Breast epithelium (tissue), 4 donors: ENCODE results near the gene SPINDOC. TPM values are rescaled to one million over a fixed set of nuclear protein-coding genes. Genes with fewer than 3 reads are reported as not detected.

Experiments used
- DNase-seq, 2 donors: peaks; one replicate each; pipeline ENCODE4 v3.0.0-alpha.2; 2019; ENCODE audit warnings: low spot score in 2 of 2
- H3K27ac ChIP-seq, 2 donors: fragments of 200-600 bp; sonication (generic) in 1 of 2; one replicate each; pipeline ENCODE4 v1.5.1; 2016 to 2019; ENCODE audit warnings: mild to moderate bottlenecking in 1 of 2
- H3K27me3 ChIP-seq, 2 donors: fragments of 200-600 bp; sonication (generic) in 1 of 2; one replicate each; pipeline versions ENCODE4 v1.5.1 to v1.6.0; 2017 to 2019; ENCODE audit warnings: control low read depth in 1 of 2, mild to moderate bottlenecking in 1 of 2
- H3K36me3 ChIP-seq: fragments of 200-600 bp; one replicate; pipeline ENCODE4 v1.5.1; 2019
- H3K4me1 ChIP-seq, 2 donors: fragments of 200-600 bp; sonication (generic); one replicate each; pipeline ENCODE4 v1.5.1; 2016 to 2019; ENCODE audit warnings: control low read depth in 1 of 2
- H3K4me3 ChIP-seq, 3 donors: fragments of 200-600 bp; sonication (generic); 1 replicate in 2 of 3; 2 replicates in 1 of 3; pipeline ENCODE4 v1.5.1; 2016 to 2019; ENCODE audit warnings: mild to moderate bottlenecking in 3 of 3, moderate library complexity in 2 of 3
- H3K9me3 ChIP-seq, 2 donors: fragments of 200-600 bp; sonication (generic) in 1 of 2; one replicate each; pipeline ENCODE4 v1.5.1; 2016 to 2019; ENCODE audit warnings: control low read depth in 1 of 2
- CTCF ChIP-seq, 3 donors: fragments of 450-650 bp; IDR thresholded peaks; one replicate each; pipeline ENCODE4 v1.5.1; 2016 to 2017; ENCODE audit warnings: antibody characterized with exemption in 3 of 3, mild to moderate bottlenecking in 3 of 3, moderate library complexity in 3 of 3
- POLR2A ChIP-seq: fragments of 450-650 bp; IDR thresholded peaks from one replicate; pipeline ENCODE4 v1.6.1; 2016; ENCODE audit warnings: antibody characterized with exemption, mild to moderate bottlenecking, moderate library complexity
- POLR2AphosphoS5 ChIP-seq, 3 donors: sonication (generic); formaldehyde crosslinking; IDR thresholded peaks; one replicate each; pipeline ENCODE4 v1.6.1; 2017; ENCODE audit warnings: antibody characterized with exemption in 3 of 3
- intact Hi-C: fragments of 100-400 bp; cut with DNase I; formaldehyde crosslinking; loops from one replicate; pipeline ENCODE4 v1.15.1; 2023; ENCODE audit warnings: low total_unique reads
- total RNA-seq, 3 donors: library from RNA; depleted of rRNA; stranded (reverse); fragments of >200 nt; gene quantifications; one replicate each; pipeline ENCODE4 v1.1.0, GENCODE V29; 2016

The SPINDOC gene
- total RNA-seq, 3 donors from 2014 or later, result 4.8 to 13.8 (median 12.1) TPM

GRCh38 chr11:63841554-63841953, 28.3 kb downstream of the SPINDOC start:
- Histone ChIP-seq H3K27me3 (no peaks in the 10 kb centered on the region), H3K4me3 (peak overlapping the region in 2 of 3 donors; percentile 66 to 93), H3K9me3 (no peaks in the 10 kb centered on the region), H3K36me3 (no peaks in the 10 kb centered on the region), H3K4me1 (peaks cover 4 to 21% of the 10 kb centered on the region in 2 donors), H3K27ac (peak overlapping the region; percentile 88 to 93)
- no peak for TF ChIP-seq CTCF (IDR thresholded peaks at IDR 0.05)
- TF ChIP-seq POLR2AphosphoS5 (IDR thresholded peaks at IDR 0.05), result no peak
- TF ChIP-seq POLR2A, result no peak
- peak in 1 of 2 donors; percentile 67 for DNase-seq
- intact Hi-C loops, result no loop called here

- DNase-seq, result no peak
- Histone ChIP-seq H3K36me3 (no peaks in the 10 kb centered on the region), H3K4me3 (peak overlapping the region in 1 of 3 donors; percentile 39), H3K4me1 (peaks cover 4 to 24% of the 10 kb centered on the region in 2 donors), H3K27me3 (no peaks in the 10 kb centered on the region), H3K27ac (peak overlapping the region; percentile 57 to 88), H3K9me3 (no peaks in the 10 kb centered on the region)
- intact Hi-C loops, result no loop called here
- TF ChIP-seq POLR2AphosphoS5 (IDR thresholded peaks at IDR 0.05) (no peak), CTCF (IDR thresholded peaks at IDR 0.05) (no peak), POLR2A (no peak)
Measured at GRCh38 chr11:63843041-63843440, 29.8 kb downstream of the SPINDOC start.

GRCh38 chr11:63844836-63845235, 31.6 kb downstream of the SPINDOC start:
- TF ChIP-seq CTCF (IDR thresholded peaks at IDR 0.05) (no peak), POLR2AphosphoS5 (IDR thresholded peaks at IDR 0.05) (no peak), POLR2A (no peak)
- peak overlapping the region; percentile 75 to 94 for H3K27ac ChIP-seq
- no peaks in the 10 kb centered on the region for H3K27me3 ChIP-seq
- DNase-seq, result no peak
- no peak overlapping the region for H3K4me3 ChIP-seq
- no peaks in the 10 kb centered on the region for H3K9me3 ChIP-seq
- intact Hi-C loops, result no loop called here
- H3K4me1 ChIP-seq, result peaks cover 4 to 28% of the 10 kb centered on the region in 2 donors
- no peaks in the 10 kb centered on the region for H3K36me3 ChIP-seq

GRCh38 chr11:63845303-63845702, 32.0 kb downstream of the SPINDOC start:
- intact Hi-C loops, result no loop called here
- Histone ChIP-seq H3K27me3 (no peaks in the 10 kb centered on the region), H3K9me3 (no peaks in the 10 kb centered on the region), H3K4me1 (peaks cover 4 to 30% of the 10 kb centered on the region in 2 donors), H3K36me3 (no peaks in the 10 kb centered on the region), H3K4me3 (no peak overlapping the region), H3K27ac (peak overlapping the region; percentile 75 to 94)
- no peak for DNase-seq
- TF ChIP-seq POLR2AphosphoS5 (IDR thresholded peaks at IDR 0.05) (no peak), POLR2A (no peak), CTCF (IDR thresholded peaks at IDR 0.05) (no peak)

- DNase-seq, result no peak
- peak overlapping the region; percentile 75 to 94 for H3K27ac ChIP-seq
- TF ChIP-seq POLR2A, result no peak
- no peak for TF ChIP-seq CTCF (IDR thresholded peaks at IDR 0.05)
- TF ChIP-seq POLR2AphosphoS5 (IDR thresholded peaks at IDR 0.05), result no peak
- no peaks in the 10 kb centered on the region for H3K27me3 ChIP-seq
- peaks cover 4 to 30% of the 10 kb centered on the region in 2 donors for H3K4me1 ChIP-seq
- intact Hi-C loops, result no loop called here
- H3K4me3 ChIP-seq, result no peak overlapping the region
- no peaks in the 10 kb centered on the region for H3K36me3 ChIP-seq
- no peaks in the 10 kb centered on the region for H3K9me3 ChIP-seq
Measured at GRCh38 chr11:63845911-63846310, 32.7 kb downstream of the SPINDOC start.
